Right cardiac atrium (tissue), 5 donors: Measurements from ENCODE around the gene IFNK. TPM values are rescaled to one million over a fixed set of nuclear protein-coding genes. Genes with fewer than 3 reads are reported as not detected.
A peak's percentile ranks its signal among the peaks of the same experiment; 100 is the strongest.

Source experiments
- ATAC-seq, 2 donors: fragments of 200-7000 bp; cut with Tn5 transposase; one replicate each; pipeline versions ENCODE4 v1.8.0 to v1.9.1; 2020; ENCODE audit warnings: moderate library complexity in 2 of 2, mild to moderate bottlenecking in 1 of 2
- DNase-seq, 3 donors: peaks; one replicate each; pipeline ENCODE4 v3.0.0-alpha.2; 2020
- H3K27ac ChIP-seq: one replicate; pipeline ENCODE4 v1.5.1; 2013; ENCODE audit warnings: mild to moderate bottlenecking, low read length, control low read depth, moderate library complexity
- H3K27me3 ChIP-seq: one replicate; pipeline ENCODE4 v1.6.1; 2013; ENCODE audit not compliant: control insufficient read depth, insufficient read depth
- H3K4me1 ChIP-seq: one replicate; pipeline ENCODE4 v1.6.1; 2013; ENCODE audit warnings: low read length; ENCODE audit not compliant: control insufficient read depth, insufficient read depth
- H3K4me3 ChIP-seq: one replicate; pipeline ENCODE4 v1.5.1; 2013; ENCODE audit warnings: low read length, control low read depth
- H3K9me3 ChIP-seq: one replicate; pipeline ENCODE4 v1.6.1; 2013; ENCODE audit warnings: low read length; ENCODE audit not compliant: control insufficient read depth
- WGBS: extraction: QIAGEN DNeasy Blood & Tissue Kit; methylation state at CpG from one replicate; pipeline ENCODE4 v1.1.7; 2013; 5-methylcytosine and 5-hydroxymethylcytosine counted together
- intact Hi-C, 4 donors: fragments of 100-400 bp; cut with DNase I; formaldehyde crosslinking; loops; one replicate each; pipeline versions ENCODE4 v1.11.0 to v1.14.0; 2022 to 2023
- polyA plus RNA-seq: library from polyadenylated mRNA; stranded (reverse); fragments of 200-250 nt; gene quantifications from one replicate; pipeline ENCODE4 v1.2.3, GENCODE V29; 2013
- total RNA-seq, 4 donors: library from RNA; stranded (reverse); fragmentation: NEBNext Ultra II Directional; extraction: Animal tissue kit (Norgen Biotek cat#: 25700); gene quantifications; one replicate each; pipeline ENCODE4 v1.2.1, GENCODE V29; 2021
- donor health status: healthy with polysubstance abuse.
- donor health status: DM: no; HTN: yes; CAD: no.
- donor health status: DM: no; HTN: no; CAD: no.
- donor health status: DM: no; HTN: yes; CAD: no; lungs with severe emphysema.
- donor health status: DM: yes; HTN: yes; CAD: no.

IFNK gene
- total and polyA plus RNA-seq, 5 donors, result not detected

- Histone ChIP-seq H3K27ac (no peak overlapping the region), H3K4me3 (no peak overlapping the region), H3K4me1 (peaks cover 3% of the 10 kb centered on the region), H3K27me3 (no peaks in the 10 kb centered on the region), H3K9me3 (no peaks in the 10 kb centered on the region)
- DNase-seq, result no peak
- ATAC-seq, result no peak
- 87% methylated on average over 2 of the region's 2 CpGs for WGBS
- intact Hi-C loops, result no loop called here
Measured at GRCh38 chr9:27510780-27511179, 13.3 kb upstream of the IFNK start.

- DNase-seq, result no peak
- WGBS, result 92% methylated on average over 2 of the region's 2 CpGs
- no peaks in the 10 kb centered on the region for H3K9me3 ChIP-seq
- H3K4me3 ChIP-seq, result no peak overlapping the region
- intact Hi-C loops, result no loop called here
- no peaks in the 10 kb centered on the region for H3K27me3 ChIP-seq
- peaks cover 3% of the 10 kb centered on the region for H3K4me1 ChIP-seq
- no peak for ATAC-seq
- no peak overlapping the region for H3K27ac ChIP-seq
Measured at GRCh38 chr9:27511771-27512170, 12.3 kb upstream of the IFNK start.

DNA sequence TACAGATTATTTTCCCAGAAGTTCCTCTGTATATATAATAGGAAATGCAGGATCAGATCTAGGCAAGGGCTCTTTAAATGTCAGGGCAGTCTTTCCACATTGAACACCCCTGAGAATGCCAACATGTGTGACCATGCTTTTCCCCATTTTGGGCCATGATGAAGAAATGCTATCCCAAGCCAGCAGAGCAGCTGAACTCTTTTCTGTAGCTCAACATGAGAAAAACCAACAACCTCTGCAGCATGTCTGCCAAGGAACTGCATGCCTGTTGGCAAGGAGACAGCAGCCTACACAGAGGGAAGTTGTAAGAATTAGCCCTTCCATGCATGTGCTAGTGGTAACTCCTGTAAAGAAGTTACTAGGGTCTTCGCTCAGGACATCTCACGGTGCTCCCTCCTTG is 9.5 kb upstream of the IFNK start:
- H3K4me1 ChIP-seq, result peaks cover 3% of the 10 kb centered on the region
- intact Hi-C loops, result no loop called here
- WGBS, result 73% methylated on average over 2 of the region's 2 CpGs
- H3K27ac ChIP-seq, result no peak overlapping the region
- H3K9me3 ChIP-seq, result no peaks in the 10 kb centered on the region
- ATAC-seq (peak; percentile 63 to 70), DNase-seq (peak in 2 of 3 donors; percentile 59 to 62)
- H3K4me3 ChIP-seq, result no peak overlapping the region
- no peaks in the 10 kb centered on the region for H3K27me3 ChIP-seq

DNA sequence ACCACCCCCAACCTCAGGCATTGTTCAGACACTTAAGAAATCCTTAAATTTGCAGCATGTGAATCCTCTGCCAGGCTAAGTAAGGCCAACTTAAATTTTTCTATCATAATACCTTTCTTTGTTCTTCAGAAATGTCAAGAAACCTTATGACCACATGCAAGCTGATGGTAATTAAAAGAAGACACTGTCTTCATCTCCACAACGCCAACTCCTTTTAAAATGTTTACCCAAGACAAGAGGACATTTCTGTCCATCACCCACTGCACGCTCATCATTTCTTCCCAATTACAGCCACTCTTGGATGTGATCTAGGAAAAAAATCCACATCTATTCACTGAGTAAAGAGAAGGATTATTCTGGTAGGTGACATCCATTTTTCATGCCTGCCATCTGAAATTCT is 6.1 kb upstream of the IFNK start:
- no peaks in the 10 kb centered on the region for H3K27me3 ChIP-seq
- no peaks in the 10 kb centered on the region for H3K9me3 ChIP-seq
- intact Hi-C loops, result no loop called here
- no peak overlapping the region for H3K27ac ChIP-seq
- 92% methylated on average over 2 of the region's 2 CpGs for WGBS
- DNase-seq (no peak), ATAC-seq (no peak)
- H3K4me3 ChIP-seq, result no peak overlapping the region
- H3K4me1 ChIP-seq, result peaks cover 3% of the 10 kb centered on the region

- ATAC-seq, result no peak
- DNase-seq, result no peak
- Histone ChIP-seq H3K9me3 (no peaks in the 10 kb centered on the region), H3K27me3 (no peaks in the 10 kb centered on the region), H3K4me3 (no peak overlapping the region), H3K27ac (no peak overlapping the region), H3K4me1 (peaks cover 3% of the 10 kb centered on the region)
- intact Hi-C loops, result no loop called here
- WGBS, result 92% methylated on average over 4 of the region's 4 CpGs
Measured at GRCh38 chr9:27518809-27519208, 5.3 kb upstream of the IFNK start.

DNA sequence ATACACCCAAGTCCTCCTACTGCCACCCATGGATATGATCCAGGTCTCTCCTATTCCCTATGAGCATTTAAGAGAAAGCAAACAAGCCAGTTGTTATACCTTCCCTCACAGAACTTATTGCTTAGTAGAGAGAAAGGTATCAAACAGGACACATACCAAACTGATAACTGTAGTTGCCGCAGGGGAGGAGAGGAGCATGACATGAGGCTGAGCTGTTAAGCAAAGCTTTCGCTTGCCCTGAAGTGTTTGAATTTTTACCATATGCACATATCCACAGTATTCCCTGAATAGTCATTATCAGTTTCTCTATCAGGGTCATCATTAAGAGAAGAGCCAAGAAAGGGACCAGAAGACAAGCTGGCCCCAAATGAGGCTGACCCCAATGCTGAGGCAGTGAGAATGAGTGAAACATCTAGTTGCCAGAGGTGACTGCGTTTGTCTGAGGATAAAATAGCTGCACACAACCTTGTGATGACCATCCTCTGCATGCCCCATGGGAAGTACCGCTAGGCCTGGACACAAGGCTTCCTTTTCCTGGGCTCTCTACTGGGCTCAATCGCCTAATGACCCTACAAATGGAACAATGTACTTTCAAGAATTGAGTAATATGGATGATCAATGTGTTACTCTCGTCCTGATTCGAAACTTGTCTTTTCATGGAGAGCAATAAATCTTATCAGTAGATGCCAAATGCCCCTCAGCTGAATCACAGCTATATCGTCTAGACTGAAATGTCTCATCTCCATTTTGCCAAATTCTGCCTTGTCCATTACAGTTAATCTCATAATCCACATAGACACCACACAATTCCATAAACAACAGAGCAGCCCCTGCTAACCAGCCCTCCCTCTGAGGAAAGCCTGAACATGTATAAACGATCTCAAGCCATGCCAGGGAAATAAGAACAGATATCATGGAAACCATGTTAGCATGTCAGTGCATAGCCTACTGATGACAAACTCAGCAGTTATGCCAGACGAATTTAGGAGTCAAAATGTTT is 4.3 kb upstream of the IFNK start:
- DNase-seq, result no peak
- 85% methylated on average over 10 of the region's 10 CpGs for WGBS
- Histone ChIP-seq H3K27ac (no peak overlapping the region), H3K4me1 (no peaks in the 10 kb centered on the region), H3K9me3 (no peaks in the 10 kb centered on the region), H3K4me3 (no peak overlapping the region), H3K27me3 (no peaks in the 10 kb centered on the region)
- intact Hi-C loops, result loop anchor here in 1 of 4 donors (10.0 kb wide), 1 partner anchor 185 kb away; no protein-coding TSS in a partner anchor
- no peak for ATAC-seq

- no peak overlapping the region for H3K4me3 ChIP-seq
- no peak overlapping the region for H3K27ac ChIP-seq
- no peaks in the 10 kb centered on the region for H3K27me3 ChIP-seq
- intact Hi-C loops, result loop anchor here in 1 of 4 donors (10.0 kb wide), 1 partner anchor 186 kb away; no protein-coding TSS in a partner anchor
- ATAC-seq (no peak), DNase-seq (no peak)
- 90% methylated on average over 4 of the region's 4 CpGs for WGBS
- H3K9me3 ChIP-seq, result no peaks in the 10 kb centered on the region
- H3K4me1 ChIP-seq, result no peaks in the 10 kb centered on the region
Measured at GRCh38 chr9:27520986-27521385, 3.1 kb upstream of the IFNK start.

- H3K27me3 ChIP-seq, result no peaks in the 10 kb centered on the region
- ATAC-seq, result no peak
- intact Hi-C loops, result loop anchor here in 1 of 4 donors (10.0 kb wide), 1 partner anchor 188 kb away; no protein-coding TSS in a partner anchor
- H3K4me3 ChIP-seq, result no peak overlapping the region
- H3K9me3 ChIP-seq, result no peaks in the 10 kb centered on the region
- DNase-seq, result no peak
- no peak overlapping the region for H3K27ac ChIP-seq
- peaks cover 2% of the 10 kb centered on the region for H3K4me1 ChIP-seq
Measured at GRCh38 chr9:27523141-27523540, 949 bp upstream of the IFNK start.

DNA sequence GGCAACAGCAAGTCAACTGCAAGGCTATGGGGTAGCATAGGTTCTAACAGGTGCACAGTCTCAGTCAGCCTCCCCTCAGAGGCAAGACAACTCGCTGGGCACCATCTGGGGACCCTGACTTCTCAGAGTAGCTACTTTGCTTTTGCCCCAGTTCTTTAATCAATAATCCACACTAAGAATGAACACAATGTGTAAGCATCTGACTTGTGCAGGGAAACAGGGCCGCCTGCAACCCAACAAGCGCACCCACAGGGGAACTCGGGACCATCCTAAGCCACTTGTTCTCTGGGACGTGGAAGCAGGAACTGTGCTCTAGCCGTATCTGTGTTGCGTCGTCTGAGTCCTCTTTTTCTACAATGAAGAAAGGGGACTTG is 3.6 kb downstream of the IFNK start:
- Histone ChIP-seq H3K4me3 (peak overlapping the region; percentile 71), H3K4me1 (peaks cover 2% of the 10 kb centered on the region), H3K9me3 (no peaks in the 10 kb centered on the region), H3K27ac (no peak overlapping the region), H3K27me3 (no peaks in the 10 kb centered on the region)
- WGBS, result 48% methylated on average over 8 of the region's 8 CpGs
- DNase-seq (no peak), ATAC-seq (peak in 1 of 2 donors; percentile 12)
- intact Hi-C loops, result loop anchor here in 3 of 4 donors (5.0 to 10.0 kb wide), 2 partner anchors 193 to 195 kb away; no protein-coding TSS in a partner anchor

DNA sequence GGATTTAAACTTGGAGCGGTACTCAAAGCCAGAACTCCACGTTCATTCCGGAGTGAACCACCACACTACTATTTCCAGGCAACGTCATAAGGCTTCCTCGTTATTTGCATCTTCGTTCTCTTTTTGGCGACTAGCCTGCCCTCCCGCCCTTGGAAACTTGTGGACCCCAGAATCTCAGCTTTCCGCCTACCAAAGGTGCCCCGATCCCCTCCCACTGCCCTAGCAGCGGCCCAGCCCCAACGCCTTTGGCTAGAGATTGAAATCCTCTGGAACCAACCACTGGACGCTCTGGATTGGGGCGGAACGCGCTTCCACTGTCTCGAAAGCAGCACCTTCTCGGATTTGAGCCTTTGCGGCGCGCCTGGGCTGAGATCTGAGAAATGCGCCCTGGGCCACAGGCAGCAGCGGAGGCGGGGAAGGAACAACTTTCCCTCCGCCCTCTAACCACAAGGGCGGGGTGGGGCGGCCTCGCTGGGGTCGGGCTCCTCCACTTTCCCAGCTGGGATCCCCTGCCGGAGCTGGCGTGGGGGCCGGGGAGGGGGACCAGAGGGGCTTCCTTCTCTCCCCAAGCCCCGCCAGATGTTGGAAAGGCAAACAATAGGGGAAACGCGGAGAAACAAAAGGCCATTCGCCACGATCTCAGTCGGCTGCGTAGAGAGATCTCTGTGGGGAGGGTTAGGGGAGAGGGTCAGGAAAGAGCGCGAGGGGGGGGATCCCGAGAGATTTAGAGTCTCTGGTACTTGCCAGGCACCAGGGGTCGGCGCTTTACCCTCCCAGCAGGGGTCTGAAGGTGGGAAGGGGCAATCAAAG is 4.2 kb downstream of the IFNK start:
- intact Hi-C loops, result loop anchor here in 3 of 4 donors (5.0 to 10.0 kb wide), 2 partner anchors 193 to 196 kb away; no protein-coding TSS in a partner anchor
- peak; percentile 80 to 87 (median 87) for DNase-seq
- peak; percentile 85 to 92 for ATAC-seq
- Histone ChIP-seq H3K9me3 (no peaks in the 10 kb centered on the region), H3K4me1 (peaks cover 2% of the 10 kb centered on the region), H3K27me3 (no peaks in the 10 kb centered on the region), H3K4me3 (peak overlapping the region; percentile 71), H3K27ac (peak overlapping the region; percentile 32)
- WGBS, result 3% methylated on average over 44 of the region's 44 CpGs
